ENCODE measurements around the gene OSBPL7. TPM values are rescaled to one million over a fixed set of nuclear protein-coding genes. Genes with fewer than 3 reads are reported as not detected.

The OSBPL7 gene
- polyA plus RNA-seq, 10 donors, result 7.2 to 16.5 (median 10.0) TPM

DNA sequence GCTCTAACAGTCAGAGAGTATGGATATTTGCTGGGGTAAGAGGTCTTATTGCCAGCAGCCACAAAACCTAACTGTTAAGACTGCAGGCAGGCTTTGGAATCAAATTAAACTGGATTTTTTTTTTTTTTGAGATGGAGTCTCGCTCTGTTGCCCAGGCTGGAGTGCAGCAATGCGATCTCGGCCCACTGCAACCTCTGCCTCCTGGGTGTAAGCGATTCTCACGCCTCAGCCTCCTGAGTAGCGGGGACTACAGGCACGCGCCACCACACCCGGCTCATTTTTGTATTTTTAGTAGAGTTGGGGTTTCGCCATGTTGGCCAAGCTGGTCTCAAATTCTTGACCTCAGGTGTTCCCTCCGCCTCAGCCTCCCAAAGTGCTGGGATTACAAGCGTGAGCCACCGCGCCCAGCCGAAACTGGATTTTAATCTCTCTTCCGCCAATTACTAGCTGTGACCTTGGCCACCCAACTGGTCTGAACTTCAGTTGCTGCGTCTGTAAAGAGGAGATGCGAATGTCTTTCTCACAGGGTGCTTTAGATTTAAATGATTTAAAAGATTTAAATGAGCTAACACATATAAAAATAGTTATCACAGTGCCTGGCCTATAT, 8.9 kb upstream of the OSBPL7 start:
- DNase-seq, result no peak

DNA sequence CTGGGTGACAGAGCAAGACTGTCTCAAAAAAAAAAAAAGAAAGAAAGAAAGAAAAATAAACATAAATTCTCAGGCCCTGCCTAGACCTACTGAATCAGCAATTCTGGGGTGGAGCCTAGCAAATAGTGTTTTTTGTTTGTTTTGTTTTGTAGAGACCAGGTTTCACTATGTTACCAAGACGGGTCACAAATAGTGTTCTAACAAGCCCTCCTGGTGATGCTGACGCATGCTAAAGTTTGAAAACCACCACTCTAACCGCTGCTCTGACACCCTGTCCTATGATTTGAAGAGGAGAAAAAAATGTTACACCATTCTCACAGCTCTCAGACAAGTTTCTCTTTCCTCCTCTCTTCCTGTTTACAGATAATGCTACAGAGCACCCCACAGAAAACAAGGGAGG, 8.3 kb upstream of the OSBPL7 start:
- DNase-seq, result no peak

DNA sequence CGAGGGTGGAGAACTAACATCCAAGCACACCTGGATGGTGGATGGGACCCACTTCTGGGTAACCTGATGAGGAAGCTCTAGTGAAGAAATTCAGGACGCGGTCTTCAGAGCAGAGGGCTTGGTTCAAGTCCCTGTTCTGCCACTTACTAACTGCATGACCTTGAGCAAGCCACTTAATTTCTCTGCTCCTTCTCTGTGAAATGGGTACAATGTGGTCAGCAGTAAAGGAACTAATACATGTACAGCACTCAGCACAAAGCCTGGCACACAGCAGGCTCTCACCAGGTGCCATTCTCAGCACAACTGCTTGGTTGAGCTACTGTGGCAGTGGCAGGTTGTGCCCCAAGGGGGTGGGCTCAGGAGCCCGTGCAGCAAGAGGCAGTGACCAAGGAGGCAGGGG, 1.9 kb upstream of the OSBPL7 start:
- no peak for DNase-seq

GRCh38 chr17:47822785-47823184, 1.2 kb upstream of the OSBPL7 start:
- no peak for DNase-seq

DNA sequence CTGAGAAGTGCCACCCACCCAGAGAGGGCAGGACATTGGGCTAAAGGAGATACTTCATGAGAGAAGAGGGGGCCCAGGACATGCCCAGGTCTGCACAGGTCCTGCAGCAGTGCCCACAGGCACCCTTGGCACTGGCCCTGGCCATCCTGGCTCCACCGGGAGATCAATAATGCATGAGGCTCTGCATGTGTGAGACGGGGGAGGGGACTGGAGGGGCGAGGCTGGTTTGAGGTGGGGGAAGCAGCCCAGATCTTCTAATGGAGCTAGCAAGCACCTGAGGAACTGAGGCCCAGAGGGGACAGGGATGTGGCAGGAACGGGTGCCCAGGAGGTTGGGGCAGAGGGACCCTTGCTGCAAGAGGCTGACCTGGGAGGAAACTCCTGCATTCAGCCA, 567 bp downstream of the OSBPL7 start:
- DNase-seq, result no peak

- DNase-seq, result no peak
These were observed 1.4 kb downstream of the OSBPL7 start for GRCh38 chr17:47820033-47820789.

DNA sequence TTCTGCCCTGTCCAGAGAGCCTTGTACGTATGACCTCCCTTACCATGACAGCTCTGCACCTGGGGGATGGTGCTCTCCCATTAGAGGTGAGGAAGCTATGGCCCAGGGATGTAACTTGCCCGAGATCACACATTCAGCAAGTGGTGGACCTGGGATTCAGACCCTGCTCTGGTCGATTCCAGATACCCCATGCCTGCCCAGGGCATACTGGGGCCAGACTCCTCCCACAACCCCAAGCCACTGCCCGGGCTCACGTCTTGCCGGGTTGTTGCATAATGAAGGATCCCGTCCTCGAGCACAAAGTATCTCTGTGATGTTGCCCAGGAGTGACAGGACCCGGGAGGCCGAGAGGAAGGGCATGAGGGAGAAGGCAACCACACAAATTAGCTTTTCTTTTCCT, 2.1 kb downstream of the OSBPL7 start:
- DNase-seq, result no peak

GRCh38 chr17:47818002-47818695, 3.4 kb downstream of the OSBPL7 start:
- no peak for DNase-seq

- DNase-seq, result no peak
These were observed 4.6 kb downstream of the OSBPL7 start for GRCh38 chr17:47816947-47817346.

- DNase-seq, result no peak
These were observed 5.4 kb downstream of the OSBPL7 start for GRCh38 chr17:47816111-47816735.

GRCh38 chr17:47815106-47815918, 6.3 kb downstream of the OSBPL7 start:
- DNase-seq, result no peak

- no peak for DNase-seq
These were observed 8.0 kb downstream of the OSBPL7 start for GRCh38 chr17:47813512-47814031.

- DNase-seq, result no peak
These were observed 8.5 kb downstream of the OSBPL7 start for GRCh38 chr17:47813077-47813476.

DNA sequence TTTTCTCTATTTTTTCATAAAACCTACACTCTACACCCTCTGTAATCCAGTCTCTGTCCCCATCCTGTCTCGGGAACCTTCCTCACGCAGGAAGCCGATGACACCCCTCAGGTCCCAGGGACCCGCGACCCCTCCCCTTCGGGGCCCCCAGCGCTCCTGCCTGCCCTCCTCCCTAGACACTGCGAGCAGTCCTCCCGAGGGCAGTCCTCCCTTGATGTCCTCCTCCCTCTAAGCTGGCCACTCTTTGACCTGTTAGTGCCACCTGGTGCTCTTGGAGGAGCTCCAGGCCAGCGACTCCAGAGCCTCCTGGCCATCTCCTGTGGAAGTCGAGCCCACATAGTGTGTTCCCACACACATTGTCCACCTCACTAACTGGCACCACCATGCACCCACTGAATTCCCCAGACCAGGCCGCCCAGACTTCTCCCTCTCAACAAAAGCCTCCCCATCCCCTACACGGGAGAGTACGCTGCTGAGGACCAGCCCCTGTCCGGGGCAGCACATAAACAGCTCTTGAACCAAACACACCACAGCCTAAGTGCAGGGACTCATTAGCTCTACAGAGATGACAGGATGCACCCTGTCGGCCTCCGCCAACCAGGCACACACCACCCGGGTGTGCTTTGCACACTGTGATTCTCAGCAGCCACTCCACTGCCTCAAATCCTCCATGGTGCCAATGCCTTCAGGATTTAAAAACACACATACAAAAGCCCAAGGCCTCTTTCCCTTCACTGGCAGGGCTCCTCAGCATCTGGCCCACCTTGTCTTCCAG, 9.3 kb downstream of the OSBPL7 start:
- no peak for DNase-seq

DNA sequence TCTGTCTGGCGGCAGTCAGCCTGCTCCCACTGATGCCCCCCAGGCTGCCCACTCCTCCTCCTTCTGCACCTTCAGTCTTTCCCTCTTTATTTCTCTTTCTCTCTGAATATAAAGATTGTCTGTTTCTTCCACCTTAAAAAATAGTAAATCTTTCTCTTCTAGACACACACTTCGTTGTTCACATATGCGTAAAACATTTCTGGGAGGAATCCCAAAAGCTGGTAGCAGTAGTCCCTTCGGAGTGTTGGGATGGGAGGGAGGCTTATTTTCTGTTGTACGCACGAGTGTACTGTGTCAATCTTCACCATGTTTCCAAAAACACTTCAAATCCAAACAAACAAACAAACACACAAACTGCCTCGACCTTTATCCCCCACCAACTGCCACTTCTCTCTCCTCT, 9.9 kb downstream of the OSBPL7 start:
- DNase-seq, result no peak

GRCh38 chr17:47810901-47811635, 10.5 kb downstream of the OSBPL7 start:
- DNase-seq, result no peak

DNA sequence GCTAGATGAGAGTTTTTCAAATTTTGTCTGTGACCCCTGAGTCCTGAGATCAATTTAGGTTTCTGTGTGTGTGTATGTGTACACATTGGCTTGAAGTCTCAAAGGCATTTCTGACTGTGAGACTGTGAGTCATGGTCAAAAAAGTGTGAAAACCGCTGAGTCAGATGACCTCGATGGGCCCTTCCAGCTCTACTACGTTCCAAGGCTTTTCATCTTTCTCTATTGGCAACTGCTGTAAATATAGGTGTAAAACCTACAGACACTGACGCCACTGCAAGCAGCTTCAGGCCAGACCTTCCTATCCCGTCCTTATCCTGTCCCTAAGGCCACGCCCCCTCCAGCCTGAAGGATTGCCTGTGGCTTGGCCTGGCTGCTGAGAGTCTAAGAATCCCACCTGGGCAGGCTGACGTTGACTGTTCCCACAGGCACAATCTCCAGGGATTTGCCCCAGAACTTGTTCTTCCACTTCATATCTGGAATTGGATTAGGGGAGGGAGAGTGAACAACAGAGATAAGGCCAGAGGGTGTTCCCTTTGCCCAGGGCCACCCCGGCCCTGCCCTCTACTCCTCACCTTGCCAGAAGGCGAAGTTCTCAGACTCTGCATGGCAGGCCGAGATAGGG, 11.3 kb downstream of the OSBPL7 start:
- peak in 1 of 3 donors; percentile 56 for DNase-seq

- DNase-seq, result no peak
These were observed 12.6 kb downstream of the OSBPL7 start for GRCh38 chr17:47808830-47809480.
